DND-41 (cell line): ENCODE results near the gene CARMIL1.

Experiments used
- ATAC-seq: fragments of 200-7000 bp; cut with Tn5 transposase; 3 replicates; pipeline ENCODE4 v1.9.1; 2021; ENCODE audit warnings: low read depth; ENCODE audit not compliant: insufficient read depth
- DNase-seq: peaks from one replicate; pipeline ENCODE4 v3.0.0-alpha.2; 2020
- H2AFZ ChIP-seq: 2 replicates; pipeline ENCODE4 v1.6.0; 2012; ENCODE audit warnings: low read depth, low read length
- H3K27ac ChIP-seq: 2 replicates; pipeline ENCODE4 v1.5.1; 2012; ENCODE audit warnings: low read length, inconsistent platforms
- H3K27me3 ChIP-seq: fragments of 200-600 bp; sonication (generic); 2 replicates; pipeline ENCODE4 v1.6.0; 2012; ENCODE audit warnings: low read length, mild to moderate bottlenecking, inconsistent platforms; ENCODE audit not compliant: insufficient read depth, poor library complexity
- H3K36me3 ChIP-seq: 2 replicates; pipeline ENCODE4 v1.5.1; 2012; ENCODE audit warnings: low read length, inconsistent platforms; ENCODE audit not compliant: insufficient read depth
- H3K4me1 ChIP-seq: 2 replicates; pipeline ENCODE4 v1.5.1; 2012; ENCODE audit warnings: mild to moderate bottlenecking, low read length; ENCODE audit not compliant: insufficient read depth
- H3K4me2 ChIP-seq: 2 replicates; pipeline ENCODE4 v1.6.0; 2012; ENCODE audit warnings: mild to moderate bottlenecking, moderate library complexity, low read length, inconsistent platforms; ENCODE audit not compliant: insufficient read depth
- H3K4me3 ChIP-seq, 2 experiments: fragments of 200-600 bp in 1 of 2; shearing (Covaris generic) in 1 of 2; 2 replicates each; pipeline ENCODE4 v1.5.1; 2012 to 2016; ENCODE audit warnings: inconsistent platforms in 2 of 2, low read length in 2 of 2, mild to moderate bottlenecking in 2 of 2, low read depth in 1 of 2, moderate library complexity in 1 of 2
- H3K79me2 ChIP-seq: 2 replicates; pipeline ENCODE4 v1.6.0; 2012; ENCODE audit warnings: low read length, inconsistent platforms; ENCODE audit not compliant: insufficient read depth
- H3K9ac ChIP-seq: 2 replicates; pipeline ENCODE4 v1.6.0; 2012; ENCODE audit warnings: low read depth, mild to moderate bottlenecking, inconsistent platforms, low read length, moderate library complexity
- H3K9me3 ChIP-seq: 2 replicates; pipeline ENCODE4 v1.5.1; 2012; ENCODE audit warnings: low read length, moderate library complexity, mild to moderate bottlenecking, inconsistent platforms; ENCODE audit not compliant: insufficient read depth, severe bottlenecking
- H4K20me1 ChIP-seq: 2 replicates; pipeline ENCODE4 v1.6.0; 2012; ENCODE audit warnings: low read length; ENCODE audit not compliant: insufficient read depth
- EZH2 ChIP-seq: IDR thresholded peaks from 3 replicates; pipeline ENCODE4 v1.6.1; 2012; ENCODE audit warnings: borderline replicate concordance, low read depth, mild to moderate bottlenecking, moderate library complexity, low read length, inconsistent platforms; ENCODE audit not compliant: severe bottlenecking
- TF ChIP-seq, protein P1 (sequence below): IDR thresholded peaks from 2 replicates; pipeline ENCODE4 v1.5.1; 2012; ENCODE audit warnings: borderline replicate concordance, low read length, moderate library complexity, mild to moderate bottlenecking; ENCODE audit not compliant: poor library complexity, severe bottlenecking; ENCODE audit errors: extremely low read depth

CARMIL1 gene

GRCh38 chr6:25316626-25317025 lies 37.5 kb downstream of the CARMIL1 start:
- Histone ChIP-seq H2AFZ (no peak overlapping the region), H3K4me1 (no peaks in the 10 kb centered on the region)
- TF ChIP-seq, protein P1, sequence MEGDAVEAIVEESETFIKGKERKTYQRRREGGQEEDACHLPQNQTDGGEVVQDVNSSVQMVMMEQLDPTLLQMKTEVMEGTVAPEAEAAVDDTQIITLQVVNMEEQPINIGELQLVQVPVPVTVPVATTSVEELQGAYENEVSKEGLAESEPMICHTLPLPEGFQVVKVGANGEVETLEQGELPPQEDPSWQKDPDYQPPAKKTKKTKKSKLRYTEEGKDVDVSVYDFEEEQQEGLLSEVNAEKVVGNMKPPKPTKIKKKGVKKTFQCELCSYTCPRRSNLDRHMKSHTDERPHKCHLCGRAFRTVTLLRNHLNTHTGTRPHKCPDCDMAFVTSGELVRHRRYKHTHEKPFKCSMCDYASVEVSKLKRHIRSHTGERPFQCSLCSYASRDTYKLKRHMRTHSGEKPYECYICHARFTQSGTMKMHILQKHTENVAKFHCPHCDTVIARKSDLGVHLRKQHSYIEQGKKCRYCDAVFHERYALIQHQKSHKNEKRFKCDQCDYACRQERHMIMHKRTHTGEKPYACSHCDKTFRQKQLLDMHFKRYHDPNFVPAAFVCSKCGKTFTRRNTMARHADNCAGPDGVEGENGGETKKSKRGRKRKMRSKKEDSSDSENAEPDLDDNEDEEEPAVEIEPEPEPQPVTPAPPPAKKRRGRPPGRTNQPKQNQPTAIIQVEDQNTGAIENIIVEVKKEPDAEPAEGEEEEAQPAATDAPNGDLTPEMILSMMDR, result no peak
- no peak for TF ChIP-seq EZH2

GRCh38 chr6:25318589-25318988 lies 39.4 kb downstream of the CARMIL1 start:
- Histone ChIP-seq H3K4me2 (no peak overlapping the region), H2AFZ (no peak overlapping the region), H4K20me1 (no peaks in the 10 kb centered on the region), H3K4me1 (no peaks in the 10 kb centered on the region), H3K79me2 (no peaks in the 10 kb centered on the region), H3K9ac (no peak overlapping the region), H3K4me3 (no peak overlapping the region), H3K9me3 (no peaks in the 10 kb centered on the region), H3K27ac (no peak overlapping the region), H3K27me3 (no peaks in the 10 kb centered on the region), H3K36me3 (no peaks in the 10 kb centered on the region)
- DNase-seq (no peak), ATAC-seq (no peak)
- no peak for TF ChIP-seq EZH2
- TF ChIP-seq, protein P1, result no peak

More at GRCh38 chr6:25316626-25317025, 37.5 kb downstream of the CARMIL1 start:
- no peak overlapping the region for H3K4me2 ChIP-seq
- H3K36me3 ChIP-seq, result no peaks in the 10 kb centered on the region
- no peak overlapping the region for H3K4me3 ChIP-seq
- ATAC-seq (no peak), DNase-seq (no peak)
- peaks cover 4% of the 10 kb centered on the region for H3K27me3 ChIP-seq
- H3K79me2 ChIP-seq, result no peaks in the 10 kb centered on the region
- no peak overlapping the region for H3K9ac ChIP-seq
- no peak overlapping the region for H3K27ac ChIP-seq
- no peaks in the 10 kb centered on the region for H4K20me1 ChIP-seq
- no peaks in the 10 kb centered on the region for H3K9me3 ChIP-seq

- no peaks in the 10 kb centered on the region for H3K9me3 ChIP-seq
- H3K9ac ChIP-seq, result no peak overlapping the region
- H3K79me2 ChIP-seq, result no peaks in the 10 kb centered on the region
- no peaks in the 10 kb centered on the region for H4K20me1 ChIP-seq
- no peaks in the 10 kb centered on the region for H3K4me1 ChIP-seq
- DNase-seq (no peak), ATAC-seq (no peak)
- TF ChIP-seq, protein P1, result no peak
- TF ChIP-seq EZH2, result no peak
- peaks cover 11% of the 10 kb centered on the region for H3K27me3 ChIP-seq
- no peak overlapping the region for H3K27ac ChIP-seq
- H2AFZ ChIP-seq, result no peak overlapping the region
- no peaks in the 10 kb centered on the region for H3K36me3 ChIP-seq
- H3K4me3 ChIP-seq, result no peak overlapping the region
- H3K4me2 ChIP-seq, result no peak overlapping the region
Measured at GRCh38 chr6:25320459-25320858, 41.3 kb downstream of the CARMIL1 start.

- no peaks in the 10 kb centered on the region for H3K79me2 ChIP-seq
- no peak overlapping the region for H3K4me3 ChIP-seq
- H2AFZ ChIP-seq, result no peak overlapping the region
- no peaks in the 10 kb centered on the region for H3K4me1 ChIP-seq
- no peaks in the 10 kb centered on the region for H3K9me3 ChIP-seq
- no peak for TF ChIP-seq EZH2
- TF ChIP-seq, protein P1, result no peak
- no peaks in the 10 kb centered on the region for H3K36me3 ChIP-seq
- H3K27me3 ChIP-seq, result peaks cover 11% of the 10 kb centered on the region
- no peak overlapping the region for H3K4me2 ChIP-seq
- DNase-seq (no peak), ATAC-seq (no peak)
- H3K9ac ChIP-seq, result no peak overlapping the region
- no peaks in the 10 kb centered on the region for H4K20me1 ChIP-seq
- no peak overlapping the region for H3K27ac ChIP-seq
Measured at GRCh38 chr6:25322692-25323091, 43.5 kb downstream of the CARMIL1 start.
